ENCODE measurements around the gene EPB41L4A.

Gene EPB41L4A

GRCh38 chr5:112201141-112201540, 217.9 kb downstream of the EPB41L4A start:
- no peak for DNase-seq

- no peak for DNase-seq
Observed at GRCh38 chr5:112200131-112200530, 218.9 kb downstream of the EPB41L4A start.

GRCh38 chr5:112196584-112196983, 222.5 kb downstream of the EPB41L4A start:
- no peak for DNase-seq

GRCh38 chr5:112195924-112196323, 223.2 kb downstream of the EPB41L4A start:
- DNase-seq, result no peak

GRCh38 chr5:112192866-112193265, 226.2 kb downstream of the EPB41L4A start:
- no peak for DNase-seq

- DNase-seq, result no peak
Observed at GRCh38 chr5:112192072-112192471, 227.0 kb downstream of the EPB41L4A start.

GRCh38 chr5:112189391-112189790, 229.7 kb downstream of the EPB41L4A start:
- DNase-seq, result no peak

- no peak for DNase-seq
Observed at GRCh38 chr5:112186401-112186990, 232.6 kb downstream of the EPB41L4A start.

- DNase-seq, result no peak
Observed at GRCh38 chr5:112183874-112184273, 235.2 kb downstream of the EPB41L4A start.

- DNase-seq, result no peak
Observed at GRCh38 chr5:112183103-112183711, 235.9 kb downstream of the EPB41L4A start.

- DNase-seq, result no peak
Observed at GRCh38 chr5:112179290-112179689, 239.8 kb downstream of the EPB41L4A start.

GRCh38 chr5:112174959-112175594, 244.0 kb downstream of the EPB41L4A start:
- DNase-seq, result peak; percentile 11 to 58

GRCh38 chr5:112165897-112166737, 253.0 kb downstream of the EPB41L4A start:
- no peak for DNase-seq

- no peak for DNase-seq
Observed at GRCh38 chr5:112165399-112165798, 253.7 kb downstream of the EPB41L4A start.

GRCh38 chr5:112163435-112163834, 255.6 kb downstream of the EPB41L4A start:
- DNase-seq, result no peak

GRCh38 chr5:112161392-112161748, 257.7 kb downstream of the EPB41L4A start:
- no peak for DNase-seq

GRCh38 chr5:112160652-112161391, 258.3 kb downstream of the EPB41L4A start:
- DNase-seq, result peak; percentile 88 to 94

- DNase-seq, result no peak
Observed at GRCh38 chr5:112159435-112159834, 259.6 kb downstream of the EPB41L4A start.

GRCh38 chr5:112156211-112156610, 262.9 kb downstream of the EPB41L4A start:
- DNase-seq, result no peak

- no peak for DNase-seq
Observed at GRCh38 chr5:112154940-112155686, 264.0 kb downstream of the EPB41L4A start.

GRCh38 chr5:112149727-112150126, 269.4 kb downstream of the EPB41L4A start:
- no peak for DNase-seq

Data from CD4-positive, alpha-beta T cell treated with Interleukin-1 beta for 1 hour (primary cell).